HG02798 (cell line): ENCODE results near the gene PARD6B.
"Not testable (repeated sequence)": the region's sequence is repeated elsewhere in the genome, so short reads cannot be mapped to it uniquely, and the experiment has no call there.

Experiments used
- ATAC-seq: cut with Tn5 transposase; IDR thresholded peaks from one replicate; pipeline ENCODE4 v1.9.1; 2021; ENCODE audit warnings: mild to moderate bottlenecking; ENCODE audit not compliant: unreplicated experiment, poor library complexity

Gene PARD6B

GRCh38 chr20:50794181-50794845 is 62.9 kb downstream of the PARD6B start:
- no peak for ATAC-seq

- ATAC-seq = peak; percentile 77
Observed at GRCh38 chr20:50794846-50795634, 63.7 kb downstream of the PARD6B start, which contains the start of gene BCAS4. TSS of gene BCAS4 (plus strand) at chr20:50795061. CDS start at chr20:50795084, 23 bp downstream.

- ATAC-seq = no peak
Observed at GRCh38 chr20:50797142-50797541, 65.8 kb downstream of the PARD6B start.

- ATAC-seq = no peak
Observed at GRCh38 chr20:50798650-50799049, 67.3 kb downstream of the PARD6B start.

GRCh38 chr20:50799176-50799889 is 68.0 kb downstream of the PARD6B start:
- no peak for ATAC-seq

GRCh38 chr20:50799890-50800550 is 68.6 kb downstream of the PARD6B start:
- ATAC-seq = peak; percentile 36

- ATAC-seq = not testable (repeated sequence)
Observed at GRCh38 chr20:50800986-50801746, 69.8 kb downstream of the PARD6B start.

- ATAC-seq = no peak
Observed at GRCh38 chr20:50801747-50802125, 70.4 kb downstream of the PARD6B start.

GRCh38 chr20:50802289-50802688 is 70.9 kb downstream of the PARD6B start:
- ATAC-seq = no peak

GRCh38 chr20:50804437-50805348 is 73.3 kb downstream of the PARD6B start:
- no peak for ATAC-seq

- no peak for ATAC-seq
Observed at GRCh38 chr20:50805349-50805684, 73.9 kb downstream of the PARD6B start.

- ATAC-seq = no peak
Observed at GRCh38 chr20:50806126-50806768, 74.9 kb downstream of the PARD6B start.
